MCF 10A (cell line): Measurements from ENCODE around the gene PSAP. TPM values are rescaled to one million over a fixed set of nuclear protein-coding genes. Genes with fewer than 3 reads are reported as not detected.

Experiments used
- BruUV-seq: library from RNA; stranded (reverse); fragments of 400-500 nt; replicated peaks from 2 replicates; lab custom pipeline; 2021; lab: Mats Ljungman, UMichigan
- CTCF ChIA-PET: fragments of 300-600 bp; sonication (Branson Sonifier 250); formaldehyde crosslinking; extraction: SDS; loops from one replicate; lab custom pipeline; 2021; ENCODE audit warnings: antibody characterized with exemption, inconsistent platforms; lab: Yijun Ruan, JAX
- POLR2A ChIA-PET: fragments of 300-600, 350-650 bp; sonication (Branson Sonifier 250); formaldehyde crosslinking; extraction: SDS; loops from one replicate; lab custom pipeline; 2020; ENCODE audit warnings: antibody characterized with exemption, inconsistent platforms; lab: Yijun Ruan, JAX
- DNase-seq: peaks from one replicate; pipeline ENCODE4 v3.0.0-alpha.2; 2018; ENCODE audit not compliant: unreplicated experiment
- H3K27ac Mint-ChIP-seq: one replicate; pipeline ENCODE4 v1.8.0; 2022; ENCODE audit warnings: mild to moderate bottlenecking, low read depth, mixed read lengths; ENCODE audit not compliant: unreplicated experiment
- H3K27me3 Mint-ChIP-seq: one replicate; pipeline ENCODE4 v1.8.0; 2022; ENCODE audit warnings: mixed read lengths; ENCODE audit not compliant: insufficient read depth, unreplicated experiment
- H3K36me3 Mint-ChIP-seq: one replicate; pipeline ENCODE4 v1.8.0; 2022; ENCODE audit warnings: mild to moderate bottlenecking, moderate library complexity, mixed read lengths; ENCODE audit not compliant: insufficient read depth, unreplicated experiment
- H3K4me1 Mint-ChIP-seq: one replicate; pipeline ENCODE4 v1.8.0; 2022; ENCODE audit warnings: mixed read lengths; ENCODE audit not compliant: insufficient read depth, unreplicated experiment
- H3K4me3 Mint-ChIP-seq: one replicate; pipeline ENCODE4 v1.8.0; 2022; ENCODE audit warnings: mild to moderate bottlenecking, moderate library complexity, mixed read lengths; ENCODE audit not compliant: unreplicated experiment
- H3K9me3 Mint-ChIP-seq: one replicate; pipeline ENCODE4 v1.8.0; 2022; ENCODE audit warnings: mixed read lengths; ENCODE audit not compliant: unreplicated experiment
- intact Hi-C: fragments of 100-400 bp; cut with micrococcal nuclease; formaldehyde crosslinking; loops from 2 replicates; pipeline ENCODE4 v1.14.1; 2022
- total RNA-seq: library from RNA; stranded (reverse); gene quantifications from 2 replicates; pipeline ENCODE4 v1.2.3, GENCODE V29; 2022
- TF ChIP-seq, protein P1 (sequence below): fragments of 200-600 bp; IDR thresholded peaks from one replicate; pipeline ENCODE4 v1.8.0; 2022; ENCODE audit warnings: antibody characterized with exemption, mild to moderate bottlenecking; ENCODE audit not compliant: unreplicated experiment

The PSAP gene
- total RNA-seq, 1 experiment from 2014 or later, result 506 TPM

- peaks cover 6% of the 10 kb centered on the region for H3K27me3 Mint-ChIP-seq
- DNase-seq, result no peak
- intact Hi-C loops, result loop anchor here (5.0 kb wide), 3 partner anchors 83 to 428 kb away; no protein-coding TSS in a partner anchor
- TF ChIP-seq, protein P1, sequence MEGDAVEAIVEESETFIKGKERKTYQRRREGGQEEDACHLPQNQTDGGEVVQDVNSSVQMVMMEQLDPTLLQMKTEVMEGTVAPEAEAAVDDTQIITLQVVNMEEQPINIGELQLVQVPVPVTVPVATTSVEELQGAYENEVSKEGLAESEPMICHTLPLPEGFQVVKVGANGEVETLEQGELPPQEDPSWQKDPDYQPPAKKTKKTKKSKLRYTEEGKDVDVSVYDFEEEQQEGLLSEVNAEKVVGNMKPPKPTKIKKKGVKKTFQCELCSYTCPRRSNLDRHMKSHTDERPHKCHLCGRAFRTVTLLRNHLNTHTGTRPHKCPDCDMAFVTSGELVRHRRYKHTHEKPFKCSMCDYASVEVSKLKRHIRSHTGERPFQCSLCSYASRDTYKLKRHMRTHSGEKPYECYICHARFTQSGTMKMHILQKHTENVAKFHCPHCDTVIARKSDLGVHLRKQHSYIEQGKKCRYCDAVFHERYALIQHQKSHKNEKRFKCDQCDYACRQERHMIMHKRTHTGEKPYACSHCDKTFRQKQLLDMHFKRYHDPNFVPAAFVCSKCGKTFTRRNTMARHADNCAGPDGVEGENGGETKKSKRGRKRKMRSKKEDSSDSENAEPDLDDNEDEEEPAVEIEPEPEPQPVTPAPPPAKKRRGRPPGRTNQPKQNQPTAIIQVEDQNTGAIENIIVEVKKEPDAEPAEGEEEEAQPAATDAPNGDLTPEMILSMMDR, result no peak
- CTCF ChIA-PET, result interaction anchor here (0.6 to 4.5 kb wide), 2 partner anchors 427 to 540 kb away, joined by 3 to 30 read pairs; no protein-coding TSS in a partner anchor
- H3K4me3 Mint-ChIP-seq, result no peak overlapping the region
- BruUV-seq, result no TSS peak
- peaks cover 15% of the 10 kb centered on the region for H3K36me3 Mint-ChIP-seq
- no peak overlapping the region for H3K27ac Mint-ChIP-seq
- no peaks in the 10 kb centered on the region for H3K9me3 Mint-ChIP-seq
- POLR2A ChIA-PET, result interaction anchor here (0.7 kb wide), 1 partner anchor 97 kb away, joined by 3 read pairs; no protein-coding TSS in a partner anchor
- H3K4me1 Mint-ChIP-seq, result no peaks in the 10 kb centered on the region
These were observed 40.9 kb downstream of the PSAP start for GRCh38 chr10:71810048-71810750.

DNA sequence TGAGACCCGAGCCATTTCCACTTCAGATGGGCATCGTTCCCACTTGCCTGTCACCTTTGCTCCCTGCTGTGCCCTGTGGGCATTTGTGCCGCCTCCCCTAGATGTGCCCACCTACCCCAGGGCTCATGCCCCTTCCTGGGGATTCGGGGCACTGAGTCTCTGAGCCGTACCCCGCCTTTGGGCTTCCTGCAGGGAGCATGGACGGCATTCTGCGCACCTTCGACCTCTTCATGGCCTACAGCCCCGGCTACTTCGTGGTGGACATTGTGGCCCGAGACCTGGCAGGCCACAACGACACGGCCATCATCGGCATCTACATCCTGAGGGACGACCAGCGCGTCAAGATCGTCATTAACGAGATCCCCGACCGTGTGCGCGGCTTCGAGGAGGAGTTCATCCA is 41.4 kb downstream of the PSAP start:
- TF ChIP-seq, protein P1, result no peak
- no peak overlapping the region for H3K27ac Mint-ChIP-seq
- H3K4me3 Mint-ChIP-seq, result no peak overlapping the region
- no peaks in the 10 kb centered on the region for H3K9me3 Mint-ChIP-seq
- H3K4me1 Mint-ChIP-seq, result no peaks in the 10 kb centered on the region
- CTCF ChIA-PET, result interaction anchor here (0.6 kb wide), 1 partner anchor 539 kb away, joined by 3 read pairs; no protein-coding TSS in a partner anchor
- peaks cover 11% of the 10 kb centered on the region for H3K27me3 Mint-ChIP-seq
- POLR2A ChIA-PET, result no interaction called here
- H3K36me3 Mint-ChIP-seq, result peaks cover 9% of the 10 kb centered on the region
- no TSS peak for BruUV-seq
- intact Hi-C loops, result loop anchor here (5.0 kb wide), 3 partner anchors 82 to 427 kb away; no protein-coding TSS in a partner anchor
- no peak for DNase-seq

GRCh38 chr10:71807557-71808510 is 43.2 kb downstream of the PSAP start:
- BruUV-seq, result no TSS peak
- CTCF ChIA-PET, result no interaction called here

More at GRCh38 chr10:71807557-71808510, 43.2 kb downstream of the PSAP start:
- intact Hi-C loops, result no loop called here
- Mint-ChIP-seq H3K4me3 (no peak overlapping the region), H3K9me3 (no peaks in the 10 kb centered on the region), H3K27me3 (peaks cover 15% of the 10 kb centered on the region), H3K36me3 (peaks cover 6% of the 10 kb centered on the region), H3K27ac (no peak overlapping the region), H3K4me1 (no peaks in the 10 kb centered on the region)
- TF ChIP-seq, protein P1, result no peak
- DNase-seq, result no peak
- POLR2A ChIA-PET, result interaction anchor here (1.2 to 1.6 kb wide), 2 partner anchors 11 to 41 kb away, joined by 3 read pairs; no protein-coding TSS in a partner anchor
